ENCODE measurements around the gene THRB. TPM values are rescaled to one million over a fixed set of nuclear protein-coding genes. Genes with fewer than 3 reads are reported as not detected.

The THRB gene
- total RNA-seq, 1 experiment from 2014 or later, result 2.8 TPM

DNA sequence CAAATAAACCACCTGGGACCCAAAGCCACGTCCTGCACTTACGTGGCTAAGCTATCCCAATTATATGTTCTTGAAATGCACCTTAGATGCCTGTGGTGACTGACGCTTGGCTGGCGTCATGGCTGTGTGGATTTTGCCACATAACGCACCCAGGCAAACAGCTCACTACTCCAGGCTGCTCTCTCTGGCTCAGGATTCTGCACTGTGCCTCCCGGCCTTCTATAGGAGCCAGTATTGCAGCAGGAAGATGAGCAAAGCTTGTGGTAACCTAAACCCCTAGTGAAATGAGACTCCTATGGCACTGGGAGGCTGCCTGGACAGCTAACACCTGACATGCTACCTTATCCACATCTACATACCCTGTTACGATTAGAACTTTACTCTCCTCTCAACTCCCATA lies 179.3 kb downstream of the THRB start:
- in situ Hi-C loops (cut with HindIII; ENCODE audit: low pct_unique_long_range_greater_than_20kb, low sequenced_read_pairs), result no loop called here
- no peak for DNase-seq (ENCODE audit: low read depth)

GRCh38 chr3:24311881-24312280 lies 182.8 kb downstream of the THRB start:
- in situ Hi-C loops (cut with HindIII; ENCODE audit: low pct_unique_long_range_greater_than_20kb, low sequenced_read_pairs), result no loop called here
- DNase-seq (ENCODE audit: low read depth), result no peak

GRCh38 chr3:24310887-24311286 lies 183.8 kb downstream of the THRB start:
- peak; percentile 26 for DNase-seq (ENCODE audit: low read depth)
- in situ Hi-C loops (cut with HindIII; ENCODE audit: low pct_unique_long_range_greater_than_20kb, low sequenced_read_pairs), result no loop called here

DNA sequence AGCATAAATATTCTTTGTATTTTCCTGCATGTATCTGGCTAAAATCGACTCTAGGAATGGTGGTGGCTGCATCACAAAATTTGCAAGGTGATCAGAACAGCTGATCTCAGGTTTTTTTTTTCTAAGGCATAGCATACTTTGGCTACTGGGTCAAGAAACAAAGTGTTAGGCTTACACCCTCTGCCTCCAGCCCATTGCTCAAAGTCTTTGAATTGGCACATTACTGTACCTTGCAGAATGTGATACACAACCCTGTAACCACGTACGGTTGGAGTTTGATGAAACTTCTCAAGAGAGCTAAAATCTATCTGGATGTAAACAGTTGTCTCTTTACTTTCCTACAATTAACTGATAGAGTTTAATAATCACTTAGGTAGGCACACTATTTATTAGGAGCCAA lies 188.1 kb downstream of the THRB start:
- in situ Hi-C loops (cut with HindIII; ENCODE audit: low pct_unique_long_range_greater_than_20kb, low sequenced_read_pairs), result no loop called here
- DNase-seq (ENCODE audit: low read depth), result no peak

- no peak for DNase-seq (ENCODE audit: low read depth)
- in situ Hi-C loops (cut with HindIII; ENCODE audit: low pct_unique_long_range_greater_than_20kb, low sequenced_read_pairs), result no loop called here
Observed at GRCh38 chr3:24305795-24306467, 188.7 kb downstream of the THRB start.

DNA sequence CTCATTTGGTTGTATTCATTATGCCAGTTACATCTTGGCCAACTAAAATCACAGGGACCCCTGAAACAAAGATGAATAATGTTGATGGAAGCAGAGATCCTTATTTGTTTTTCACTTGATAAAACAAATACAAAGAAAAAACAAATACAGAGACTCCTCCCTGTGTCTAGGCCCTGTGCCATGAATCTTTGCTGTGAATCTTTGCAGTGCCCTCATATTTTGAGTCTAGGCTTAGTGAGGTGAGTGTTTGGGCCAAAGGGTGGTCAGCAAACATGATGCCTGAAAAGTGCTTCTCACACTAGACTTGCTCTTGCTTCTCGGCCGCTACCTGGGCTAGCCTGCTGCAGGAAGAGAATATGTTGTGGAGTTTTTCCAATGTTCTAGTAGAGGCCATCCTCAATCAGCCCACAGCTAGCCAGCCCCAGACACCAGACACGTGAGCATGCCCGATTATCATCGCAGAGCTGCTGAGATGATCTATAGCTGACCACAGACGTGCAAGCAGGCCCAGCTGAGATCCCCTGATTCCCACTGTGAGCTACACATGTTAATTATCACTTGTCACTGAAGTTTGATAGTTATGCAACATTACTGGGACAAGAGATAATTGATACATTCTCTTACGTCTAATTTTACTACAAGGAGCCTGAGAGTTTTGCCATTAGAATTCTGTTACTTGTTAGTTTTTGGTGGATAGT lies 191.4 kb downstream of the THRB start:
- in situ Hi-C loops (cut with HindIII; ENCODE audit: low pct_unique_long_range_greater_than_20kb, low sequenced_read_pairs), result no loop called here
- DNase-seq (ENCODE audit: low read depth), result no peak

DNA sequence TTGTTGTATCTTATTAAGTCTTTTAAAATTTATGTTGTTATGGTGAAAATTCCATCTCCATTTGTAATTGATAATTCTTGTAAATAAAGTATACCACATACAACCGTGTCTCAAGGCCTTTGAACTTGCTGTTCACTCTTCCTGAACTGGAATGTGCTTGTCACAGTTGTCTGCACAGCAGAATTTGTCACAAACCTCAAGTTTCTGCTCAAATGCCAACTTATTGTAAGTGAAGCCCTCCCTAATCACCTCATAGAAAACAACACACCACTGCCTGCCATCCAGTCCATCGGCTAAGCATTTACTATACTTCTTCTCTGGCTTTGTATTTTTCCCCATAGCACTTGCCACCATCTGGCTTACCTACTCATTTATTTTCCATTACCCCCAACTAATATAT lies 192.3 kb downstream of the THRB start:
- peak; percentile 81 for DNase-seq (ENCODE audit: low read depth)
- in situ Hi-C loops (cut with HindIII; ENCODE audit: low pct_unique_long_range_greater_than_20kb, low sequenced_read_pairs), result no loop called here

GRCh38 chr3:24300949-24301348 lies 193.7 kb downstream of the THRB start:
- no peak for DNase-seq (ENCODE audit: low read depth)
- in situ Hi-C loops (cut with HindIII; ENCODE audit: low pct_unique_long_range_greater_than_20kb, low sequenced_read_pairs), result no loop called here

DNA sequence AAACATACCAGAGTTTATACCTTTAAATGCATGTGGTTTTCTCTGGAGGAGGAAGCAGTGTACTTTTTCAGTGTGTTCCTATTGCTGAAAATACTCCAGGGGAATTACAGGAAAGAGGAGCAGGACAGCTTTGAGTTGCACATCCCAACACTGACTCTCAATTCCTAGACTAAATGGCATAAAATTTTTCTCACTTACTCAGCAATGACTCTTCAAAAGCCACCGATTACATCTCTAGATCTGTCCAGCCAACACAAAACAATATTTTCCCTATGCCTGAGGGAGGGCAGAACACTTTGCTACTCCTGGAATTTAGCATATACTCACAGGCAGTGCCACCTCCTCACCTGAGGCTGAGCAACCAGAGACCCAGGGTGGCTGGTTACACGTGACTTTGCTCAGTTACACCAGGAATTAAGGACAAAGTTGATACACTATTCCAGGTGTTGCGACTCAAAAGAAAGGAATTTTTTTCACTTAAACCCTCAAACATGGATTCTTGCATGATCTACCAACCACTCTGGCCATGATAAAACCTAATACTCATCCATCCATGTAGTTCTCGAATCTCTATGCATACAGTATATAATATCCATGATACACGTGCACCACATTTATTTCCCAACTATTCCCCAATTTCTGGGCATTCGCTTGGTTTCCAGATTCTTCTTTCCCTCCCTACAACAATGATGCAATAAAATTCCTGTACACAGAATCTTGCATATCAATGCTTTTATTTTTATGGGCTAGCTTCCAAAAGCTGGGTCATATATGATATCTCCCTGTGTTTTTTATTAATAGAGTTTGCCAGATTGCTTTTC lies 194.6 kb downstream of the THRB start:
- in situ Hi-C loops (cut with HindIII; ENCODE audit: low pct_unique_long_range_greater_than_20kb, low sequenced_read_pairs), result no loop called here
- DNase-seq (ENCODE audit: low read depth), result peak; percentile 91

DNA sequence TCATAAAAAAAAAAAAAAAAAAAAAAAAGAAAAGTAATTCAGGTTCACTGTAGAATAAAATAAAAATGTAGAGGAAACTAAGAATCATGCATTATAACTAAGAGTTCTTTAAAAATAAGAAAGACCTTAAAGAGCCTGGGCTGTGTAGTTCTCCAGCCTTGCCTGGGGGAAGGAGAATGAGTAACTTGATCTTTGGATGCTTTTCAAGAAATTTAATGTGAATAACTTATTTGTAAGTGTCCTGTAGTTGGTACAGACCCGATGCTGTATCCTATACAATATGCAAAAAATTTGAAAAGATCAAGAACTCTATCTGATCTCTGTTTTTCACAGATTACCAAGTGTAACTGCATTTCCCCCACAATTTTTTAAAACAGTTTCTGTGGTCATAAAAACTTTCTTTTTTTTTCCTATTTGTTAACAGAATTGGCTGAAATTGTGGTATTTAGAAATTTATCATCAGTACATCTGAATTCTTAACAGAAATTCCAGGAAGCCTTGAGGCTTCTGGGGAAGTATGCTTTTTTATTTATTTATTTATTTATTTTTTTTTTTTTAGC lies 195.3 kb downstream of the THRB start:
- no peak for DNase-seq (ENCODE audit: low read depth)
- in situ Hi-C loops (cut with HindIII; ENCODE audit: low pct_unique_long_range_greater_than_20kb, low sequenced_read_pairs), result no loop called here

DNA sequence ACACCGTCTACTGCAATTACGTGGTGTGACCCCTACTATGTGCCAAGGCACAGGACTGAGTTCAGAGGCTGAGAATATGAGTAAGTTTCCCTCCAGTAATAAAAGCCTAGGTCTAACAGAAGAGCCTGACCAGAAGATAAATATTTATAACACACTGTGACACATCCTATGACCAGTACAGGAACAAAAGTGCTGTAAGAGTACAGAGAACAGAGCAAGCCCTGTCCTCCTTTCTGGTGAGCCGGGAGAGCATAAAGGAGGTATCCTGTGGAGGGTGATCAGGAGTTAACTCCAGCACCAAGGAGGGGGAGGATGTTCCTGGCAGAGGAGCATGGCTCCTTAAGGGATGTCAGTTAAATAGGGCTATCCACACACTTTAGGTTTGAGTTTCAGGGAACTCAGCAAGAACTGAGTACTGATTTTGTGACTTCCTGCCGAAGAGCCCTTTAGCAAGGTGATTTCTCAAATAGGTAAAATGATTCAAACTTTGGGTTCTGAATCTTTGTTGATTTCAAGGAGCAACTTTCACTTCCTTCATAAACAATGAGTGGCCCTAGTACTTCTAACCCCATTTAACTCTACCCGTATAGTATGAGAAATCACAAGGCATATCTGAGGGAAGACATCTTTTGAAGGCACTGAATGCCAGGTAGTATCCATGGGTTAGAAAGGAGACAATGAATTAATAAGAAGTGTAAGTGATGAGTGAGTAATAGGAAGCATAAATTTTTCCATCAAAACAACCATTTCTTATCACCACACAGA lies 198.0 kb downstream of the THRB start:
- DNase-seq (ENCODE audit: low read depth), result no peak

DNA sequence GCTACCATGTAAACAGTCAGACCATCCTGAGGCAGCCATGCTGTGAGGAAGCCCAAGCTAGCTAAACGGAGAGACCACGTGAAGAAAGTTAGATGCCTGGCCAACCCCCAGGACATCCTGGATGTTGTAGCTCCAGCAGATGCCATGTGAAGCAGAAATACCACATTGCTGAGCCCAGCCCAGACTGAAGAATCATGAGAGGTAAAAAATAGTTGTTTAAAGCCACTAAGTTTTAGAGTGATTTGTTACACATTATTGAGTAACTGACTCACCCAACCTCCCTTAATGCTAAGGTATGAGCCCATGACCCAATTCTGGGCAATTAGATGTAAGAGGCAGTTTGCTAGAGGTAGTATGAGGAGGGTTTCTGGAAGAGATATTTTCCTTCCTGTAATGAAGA lies 200.5 kb downstream of the THRB start:
- DNase-seq (ENCODE audit: low read depth), result no peak

More for the DNA sequence above, 198.0 kb downstream of the THRB start:
- in situ Hi-C loops (cut with HindIII; ENCODE audit: low pct_unique_long_range_greater_than_20kb, low sequenced_read_pairs), result no loop called here

DNA sequence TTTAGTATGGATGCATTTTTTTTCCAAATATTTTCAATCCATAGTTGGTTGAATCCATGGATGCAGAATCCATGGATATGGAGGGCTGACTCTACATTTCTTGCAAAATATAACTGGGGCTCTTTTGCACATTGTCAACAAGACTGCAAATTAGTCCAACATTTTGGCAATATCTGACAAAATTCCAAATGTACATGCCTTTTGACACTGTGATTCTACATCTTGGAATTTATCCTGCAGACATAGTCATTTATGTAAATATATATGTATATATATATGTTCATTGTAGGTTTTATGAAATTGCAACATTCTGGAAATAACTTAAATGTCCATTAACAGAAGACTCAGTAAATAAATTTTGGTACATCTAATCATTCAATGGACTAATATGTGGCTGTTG lies 203.0 kb downstream of the THRB start:
- in situ Hi-C loops (cut with HindIII; ENCODE audit: low pct_unique_long_range_greater_than_20kb, low sequenced_read_pairs), result no loop called here
- DNase-seq (ENCODE audit: low read depth), result no peak

More for the DNA sequence above, 200.5 kb downstream of the THRB start:
- in situ Hi-C loops (cut with HindIII; ENCODE audit: low pct_unique_long_range_greater_than_20kb, low sequenced_read_pairs), result no loop called here

DNA sequence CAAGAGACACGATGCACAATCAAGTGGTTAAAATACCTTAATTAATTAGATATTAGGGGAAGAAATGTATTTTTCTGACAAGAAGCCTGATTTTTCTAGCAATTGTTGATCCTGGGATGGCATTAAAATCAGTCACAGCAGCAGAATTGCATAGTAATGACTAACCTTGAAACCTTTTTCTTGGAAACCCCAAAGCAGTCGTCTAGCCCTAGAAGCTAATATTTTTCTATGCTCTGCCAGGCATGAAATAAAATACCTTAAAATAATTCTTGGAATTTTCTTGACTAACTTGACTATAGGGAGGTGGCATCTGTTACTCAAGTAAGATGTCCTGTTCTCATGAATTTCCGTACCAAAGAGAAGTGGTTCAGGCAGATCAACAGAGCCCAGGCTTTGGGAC lies 204.1 kb downstream of the THRB start:
- DNase-seq (ENCODE audit: low read depth), result peak; percentile 63
- in situ Hi-C loops (cut with HindIII; ENCODE audit: low pct_unique_long_range_greater_than_20kb, low sequenced_read_pairs), result no loop called here

- in situ Hi-C loops (cut with HindIII; ENCODE audit: low pct_unique_long_range_greater_than_20kb, low sequenced_read_pairs), result no loop called here
- no peak for DNase-seq (ENCODE audit: low read depth)
Observed at GRCh38 chr3:24288496-24289236, 206.0 kb downstream of the THRB start.

DNA sequence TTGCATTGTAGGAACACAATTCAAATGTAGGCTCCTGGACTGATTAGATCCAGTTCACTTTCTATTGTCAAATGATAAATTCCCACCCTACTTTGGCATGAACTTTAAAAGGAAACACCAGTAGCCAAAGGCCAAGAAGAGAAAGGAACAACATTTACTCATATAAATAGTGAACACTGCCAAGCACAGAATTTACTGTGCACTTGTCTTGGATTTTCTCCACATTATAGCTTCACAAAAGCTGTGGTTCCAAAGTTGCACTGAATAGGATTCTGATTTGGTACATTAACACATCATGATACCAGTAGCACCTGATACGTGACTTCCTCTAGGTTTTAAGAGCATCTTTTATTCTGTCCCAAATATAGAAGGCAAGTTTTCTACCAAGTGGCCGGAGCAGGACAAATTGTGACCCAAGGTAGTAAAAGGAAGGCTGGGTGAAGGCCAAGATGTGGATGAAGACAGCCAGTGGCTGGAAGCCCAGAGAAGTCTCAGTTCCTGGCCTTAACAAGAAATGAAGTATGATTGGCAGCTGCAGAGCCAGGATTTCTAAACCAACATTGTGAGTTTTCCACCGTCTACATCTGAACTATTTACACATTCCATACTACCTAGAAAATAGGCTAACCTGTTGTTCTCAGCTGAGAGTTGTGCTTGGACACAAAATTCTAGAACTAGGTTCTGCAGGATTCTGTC lies 206.7 kb downstream of the THRB start:
- in situ Hi-C loops (cut with HindIII; ENCODE audit: low pct_unique_long_range_greater_than_20kb, low sequenced_read_pairs), result no loop called here
- no peak for DNase-seq (ENCODE audit: low read depth)

- no peak for DNase-seq (ENCODE audit: low read depth)
- in situ Hi-C loops (cut with HindIII; ENCODE audit: low pct_unique_long_range_greater_than_20kb, low sequenced_read_pairs), result no loop called here
Observed at GRCh38 chr3:24286405-24286804, 208.2 kb downstream of the THRB start.
